ENCODE results near the gene ATIC.

The ATIC gene

GRCh38 chr2:215347878-215348277, 36.0 kb downstream of the ATIC start:
- H3K27ac ChIP-seq (ENCODE audit: extremely low read depth, low read depth, low read length) = no peak overlapping the region
- no peak overlapping the region for H3K4me3 ChIP-seq (ENCODE audit: low read depth, low read length)
- no peaks in the 10 kb centered on the region for H3K4me1 ChIP-seq (ENCODE audit: control insufficient read depth, insufficient read depth, low read length)
- peaks cover 44 to 88% of the 10 kb centered on the region in 2 experiments for H3K36me3 ChIP-seq (ENCODE audit: control insufficient read depth in 2 of 2, insufficient read depth in 1 of 2, low read length in 2 of 2)
- TF ChIP-seq ZBTB6 (tag by site-specific recombination; IDR thresholded peaks at IDR 0.05) = no peak
- TF ChIP-seq ZFP41 (tag by site-specific recombination; IDR thresholded peaks at IDR 0.05; ENCODE audit: borderline replicate concordance) = no peak
- no peak for TF ChIP-seq ZNF48 (tag by site-specific recombination; IDR thresholded peaks at IDR 0.05)
- no peak for TF ChIP-seq ZNF658 (tag by site-specific recombination; IDR thresholded peaks at IDR 0.05)
- TF ChIP-seq ZNF24 (tag by site-specific recombination; IDR thresholded peaks at IDR 0.05) = no peak
- no peak for TF ChIP-seq ZNF433 (tag by site-specific recombination; IDR thresholded peaks at IDR 0.05; ENCODE audit: low read depth)
- no peak for TF ChIP-seq ZBTB11 (tag by site-specific recombination; conservative IDR thresholded peaks at IDR 0.05; ENCODE audit: low read depth)
- no peak for TF ChIP-seq ZNF324 (tag by site-specific recombination; IDR thresholded peaks at IDR 0.05)
- no peak for TF ChIP-seq ZBTB17 (tag by site-specific recombination; IDR thresholded peaks at IDR 0.05)
- TF ChIP-seq ZNF626 (tag by site-specific recombination; IDR thresholded peaks at IDR 0.05) = no peak
- no peak for TF ChIP-seq ZBTB44 (tag by site-specific recombination; IDR thresholded peaks at IDR 0.05)
- no peak for TF ChIP-seq ZNF510 (tag by site-specific recombination; IDR thresholded peaks at IDR 0.05; ENCODE audit: insufficient replicate concordance)
- no peak for TF ChIP-seq REPIN1 (tag by site-specific recombination; IDR thresholded peaks at IDR 0.05; ENCODE audit: low read depth)
- no peaks in the 10 kb centered on the region for H3K9me3 ChIP-seq (ENCODE audit: control insufficient read depth, insufficient read depth, low read depth, low read length)
- CTCF ChIA-PET = no interaction called here
- POLR2A ChIA-PET = no interaction called here

- peaks cover 16 to 54% of the 10 kb centered on the region in 2 experiments for H3K36me3 ChIP-seq (ENCODE audit: control insufficient read depth in 2 of 2, insufficient read depth in 1 of 2, low read length in 2 of 2)
- POLR2A ChIA-PET = no interaction called here
- H3K4me1 ChIP-seq (ENCODE audit: control insufficient read depth, insufficient read depth, low read length) = no peaks in the 10 kb centered on the region
- CTCF ChIA-PET = no interaction called here
- no peak overlapping the region for H3K27ac ChIP-seq (ENCODE audit: extremely low read depth, low read depth, low read length)
- H3K4me3 ChIP-seq (ENCODE audit: low read depth, low read length) = no peak overlapping the region
- H3K9me3 ChIP-seq (ENCODE audit: control insufficient read depth, insufficient read depth, low read depth, low read length) = no peaks in the 10 kb centered on the region
- TF ChIP-seq ZSCAN16 (tag by site-specific recombination; IDR thresholded peaks at IDR 0.05) = no peak
- no peak for TF ChIP-seq ZNF148 (tag by site-specific recombination; IDR thresholded peaks at IDR 0.05; ENCODE audit: borderline replicate concordance)
- TF ChIP-seq ZNF324 (tag by site-specific recombination; IDR thresholded peaks at IDR 0.05) = no peak
- no peak for TF ChIP-seq EGR2 (tag by site-specific recombination; IDR thresholded peaks at IDR 0.05; ENCODE audit: low read depth)
- no peak for TF ChIP-seq ZBTB1 (tag by site-specific recombination; IDR thresholded peaks at IDR 0.05)
- TF ChIP-seq ZIC2 (tag by site-specific recombination; IDR thresholded peaks at IDR 0.05) = no peak
- TF ChIP-seq KLF8 (tag by site-specific recombination; IDR thresholded peaks at IDR 0.05) = no peak
- TF ChIP-seq SP7 (tag by site-specific recombination; IDR thresholded peaks at IDR 0.05) = no peak
- no peak for TF ChIP-seq SCRT2 (tag by site-specific recombination; IDR thresholded peaks at IDR 0.05)
- TF ChIP-seq ZNF114 (tag by site-specific recombination; IDR thresholded peaks at IDR 0.05) = no peak
- TF ChIP-seq ZNF121 (tag by site-specific recombination; IDR thresholded peaks at IDR 0.05) = no peak
- TF ChIP-seq KLF17 (tag by site-specific recombination; IDR thresholded peaks at IDR 0.05) = no peak
- no peak for TF ChIP-seq GLIS2 (tag by site-specific recombination; IDR thresholded peaks at IDR 0.05)
- no peak for TF ChIP-seq OSR2 (tag by site-specific recombination; IDR thresholded peaks at IDR 0.05)
- no peak for TF ChIP-seq ZNF610 (tag by site-specific recombination; IDR thresholded peaks at IDR 0.05; ENCODE audit: borderline replicate concordance)
- TF ChIP-seq ZNF24 (tag by site-specific recombination; IDR thresholded peaks at IDR 0.05) = no peak
- no peak for TF ChIP-seq ZNF221 (tag by site-specific recombination; IDR thresholded peaks at IDR 0.05; ENCODE audit: borderline replicate concordance)
Measured at GRCh38 chr2:215352602-215353001, 40.7 kb downstream of the ATIC start.
